K562 (cell line): ENCODE results near the gene SETD4. TPM values are rescaled to one million over a fixed set of nuclear protein-coding genes. Genes with fewer than 3 reads are reported as not detected.

ENCODE experiments used
- BMI1 ChIP-seq: fragments of 150-350 bp; IDR thresholded peaks from 2 replicates; pipeline ENCODE4 v1.6.1; 2014; ENCODE audit warnings: low read length
- CC2D1A ChIP-seq: fragments of 450-650 bp; IDR thresholded peaks from 2 replicates; pipeline ENCODE4 v1.6.1; 2017; ENCODE audit warnings: mild to moderate bottlenecking
- EZH2 ChIP-seq: IDR thresholded peaks from 2 replicates; pipeline ENCODE4 v1.6.1; 2012; ENCODE audit warnings: low read depth, mild to moderate bottlenecking, inconsistent platforms, low read length, borderline replicate concordance
- FOSL1 ChIP-seq: fragments of 200-800 bp; sonication (Bioruptor generic); conservative IDR thresholded peaks from 2 replicates; pipeline ENCODE4 v1.6.1; 2016; ENCODE audit warnings: missing genetic modification characterization, missing compliant biosample characterization
- HMGN3 ChIP-seq: IDR thresholded peaks from 2 replicates; pipeline ENCODE4 v1.6.1; 2011; ENCODE audit warnings: borderline replicate concordance, low read depth, mild to moderate bottlenecking, mixed read lengths, low read length; ENCODE audit not compliant: insufficient read length; ENCODE audit errors: extremely low read depth
- KLF13 ChIP-seq: fragments of 450-650 bp; IDR thresholded peaks from 2 replicates; pipeline ENCODE4 v1.6.1; 2016; ENCODE audit warnings: missing genetic modification characterization, low read depth, mild to moderate bottlenecking, missing compliant biosample characterization, moderate library complexity, borderline replicate concordance
- NELFE ChIP-seq: IDR thresholded peaks from 2 replicates; pipeline ENCODE4 v1.6.1; 2011; ENCODE audit warnings: mild to moderate bottlenecking; ENCODE audit not compliant: insufficient read depth, insufficient read length
- RBFOX2 ChIP-seq: fragments of 200-400 bp; formaldehyde crosslinking; IDR thresholded peaks from 2 replicates; pipeline ENCODE4 v1.6.1; 2017; ENCODE audit warnings: low read depth, mild to moderate bottlenecking, low read length, moderate library complexity
- SMARCA4 ChIP-seq: fragments of 450-650 bp; IDR thresholded peaks from 2 replicates; pipeline ENCODE4 v1.6.1; 2016
- SP1 ChIP-seq: sonication (generic); formaldehyde crosslinking; IDR thresholded peaks from 2 replicates; pipeline ENCODE4 v1.8.1; 2022; ENCODE audit warnings: mild to moderate bottlenecking, missing genetic modification reagents
- STAG1 ChIP-seq: sonication (generic); formaldehyde crosslinking; IDR thresholded peaks from 2 replicates; pipeline ENCODE4 v1.5.0; 2020; ENCODE audit warnings: missing genetic modification reagents, borderline replicate concordance
- TBP ChIP-seq: optimal IDR thresholded peaks from 2 replicates; pipeline ENCODE3; 2011; ENCODE audit warnings: low read depth, low read length, improper control_type of control experiment
- TCF3 ChIP-seq: sonication (generic); formaldehyde crosslinking; IDR thresholded peaks from 2 replicates; pipeline ENCODE4 v1.4.0; 2020; ENCODE audit warnings: mild to moderate bottlenecking, missing genetic modification reagents
- TEAD4 ChIP-seq, 2 experiments: sonication (generic) in 1 of 2; formaldehyde crosslinking in 1 of 2; IDR thresholded peaks; 2 replicates each; pipeline versions ENCODE4 v1.6.1 to v1.8.0; 2012 to 2022; ENCODE audit warnings: borderline replicate concordance in 1 of 2, inconsistent platforms in 1 of 2, low read length in 1 of 2, mild to moderate bottlenecking in 1 of 2, missing genetic modification reagents in 1 of 2
- ZNF408 ChIP-seq: fragments of 250-450 bp; sonication (Bioruptor Pico); IDR thresholded peaks from 2 replicates; pipeline ENCODE4 v1.4.0; 2020; ENCODE audit warnings: low read depth, mild to moderate bottlenecking, moderate library complexity
- ZNF75A ChIP-seq: fragments of 450-650 bp; formaldehyde crosslinking; IDR thresholded peaks from 2 replicates; pipeline ENCODE4 v1.4.0; 2020; ENCODE audit warnings: mild to moderate bottlenecking
- ZNF76 ChIP-seq: fragments of 250-450 bp; sonication (Bioruptor Pico); IDR thresholded peaks from 2 replicates; pipeline ENCODE4 v1.4.0; 2020; ENCODE audit warnings: mild to moderate bottlenecking, moderate library complexity, borderline replicate concordance
- polyA plus RNA-seq, 8 experiments: library from polyadenylated mRNA; depleted of rRNA in 4 of 8; stranded (reverse) in 5 of 8; unstranded in 3 of 8; fragments of >200 nt; fragmentation: Nextera tagmentation in 2 of 8; fragmentation: Illumina TruSeq in 1 of 8; extraction: Ambion mirVana in 2 of 8; extraction: Trizol in 1 of 8; gene quantifications; 2 replicates each; pipeline versions ENCODE4 v1.2.1 to v1.2.3, GENCODE V29; 2011 to 2014; ENCODE audit warnings: inconsistent platforms in 1 of 8, missing spikeins in 1 of 8
- total RNA-seq, 7 experiments: library from RNA; depleted of rRNA in 6 of 7; stranded (reverse); fragments of >200 nt in 6 of 7; fragmentation: Illumina TruSeq in 2 of 7; extraction: Trizol in 2 of 7; gene quantifications; 2 replicates each; pipeline versions ENCODE4 v1.2.1 to v1.2.3, GENCODE V29; 2011 to 2021; ENCODE audit warnings: low replicate concordance in 1 of 7
- TF ChIP-seq, protein P1 (sequence below), 2 experiments: fragments of 450-650 bp; formaldehyde crosslinking in 1 of 2; IDR thresholded peaks; 2 replicates each; pipeline versions ENCODE4 v1.4.0 to v1.6.1; 2014 to 2020; ENCODE audit warnings: mild to moderate bottlenecking in 2 of 2, borderline replicate concordance in 1 of 2, low read depth in 1 of 2

Gene SETD4
- total and polyA plus RNA-seq, 9 of the 15 experiments (the other 6 are each of a cell fraction or from before 2014, with no cell fraction given): 16.1 to 51.3 (median 25.7) TPM

DNA sequence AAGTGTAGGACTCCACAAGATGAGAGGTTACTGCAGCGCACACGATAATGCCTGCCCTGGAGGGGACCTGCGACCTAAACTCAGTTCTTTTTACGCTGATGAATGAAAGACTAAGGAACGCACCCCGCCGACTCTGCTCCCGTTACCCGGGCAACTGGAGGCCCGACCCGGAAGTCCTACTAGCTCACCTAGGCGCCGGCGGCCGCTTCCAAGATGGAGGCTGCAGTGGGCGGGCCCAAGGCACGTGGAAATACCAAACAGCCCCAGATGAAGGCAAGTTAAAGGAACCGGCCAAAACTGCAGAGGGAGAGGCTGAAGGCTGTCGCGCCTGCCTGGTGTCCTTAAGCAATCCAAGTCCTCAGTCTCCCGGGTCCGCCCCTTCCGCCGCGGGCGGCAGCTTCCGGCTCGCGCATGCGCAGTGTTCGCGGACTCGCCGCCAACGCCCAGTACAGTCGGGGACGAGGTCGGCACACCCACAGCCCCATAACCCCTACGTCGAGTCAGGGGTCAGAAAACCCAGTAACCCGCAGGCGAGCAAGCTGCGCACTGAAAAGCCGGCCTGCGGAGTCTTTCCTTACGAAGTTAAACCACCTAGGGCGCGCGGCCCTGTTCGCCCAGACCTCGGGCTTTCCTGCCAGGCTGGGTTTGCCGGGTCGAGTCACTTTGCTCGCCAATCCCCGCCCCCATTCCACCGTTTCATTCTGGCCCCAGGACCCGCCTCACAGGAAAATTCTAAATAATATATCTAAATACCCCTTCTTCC is at the start of gene SETD4 (continued):
- TF ChIP-seq, protein P1, sequence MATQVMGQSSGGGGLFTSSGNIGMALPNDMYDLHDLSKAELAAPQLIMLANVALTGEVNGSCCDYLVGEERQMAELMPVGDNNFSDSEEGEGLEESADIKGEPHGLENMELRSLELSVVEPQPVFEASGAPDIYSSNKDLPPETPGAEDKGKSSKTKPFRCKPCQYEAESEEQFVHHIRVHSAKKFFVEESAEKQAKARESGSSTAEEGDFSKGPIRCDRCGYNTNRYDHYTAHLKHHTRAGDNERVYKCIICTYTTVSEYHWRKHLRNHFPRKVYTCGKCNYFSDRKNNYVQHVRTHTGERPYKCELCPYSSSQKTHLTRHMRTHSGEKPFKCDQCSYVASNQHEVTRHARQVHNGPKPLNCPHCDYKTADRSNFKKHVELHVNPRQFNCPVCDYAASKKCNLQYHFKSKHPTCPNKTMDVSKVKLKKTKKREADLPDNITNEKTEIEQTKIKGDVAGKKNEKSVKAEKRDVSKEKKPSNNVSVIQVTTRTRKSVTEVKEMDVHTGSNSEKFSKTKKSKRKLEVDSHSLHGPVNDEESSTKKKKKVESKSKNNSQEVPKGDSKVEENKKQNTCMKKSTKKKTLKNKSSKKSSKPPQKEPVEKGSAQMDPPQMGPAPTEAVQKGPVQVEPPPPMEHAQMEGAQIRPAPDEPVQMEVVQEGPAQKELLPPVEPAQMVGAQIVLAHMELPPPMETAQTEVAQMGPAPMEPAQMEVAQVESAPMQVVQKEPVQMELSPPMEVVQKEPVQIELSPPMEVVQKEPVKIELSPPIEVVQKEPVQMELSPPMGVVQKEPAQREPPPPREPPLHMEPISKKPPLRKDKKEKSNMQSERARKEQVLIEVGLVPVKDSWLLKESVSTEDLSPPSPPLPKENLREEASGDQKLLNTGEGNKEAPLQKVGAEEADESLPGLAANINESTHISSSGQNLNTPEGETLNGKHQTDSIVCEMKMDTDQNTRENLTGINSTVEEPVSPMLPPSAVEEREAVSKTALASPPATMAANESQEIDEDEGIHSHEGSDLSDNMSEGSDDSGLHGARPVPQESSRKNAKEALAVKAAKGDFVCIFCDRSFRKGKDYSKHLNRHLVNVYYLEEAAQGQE (IDR thresholded peaks at IDR 0.05; ENCODE audit: borderline replicate concordance): peak; percentile 15; the same call in 1 of the 2 replicates
- TF ChIP-seq, protein P1 (CRISPR knock-in tag; IDR thresholded peaks at IDR 0.05; ENCODE audit: low read depth): no peak
- TF ChIP-seq SMARCA4 (0 out of 2 replicates have a peak, but pooled peaks have one; percentile 25), NELFE (no peak), KLF13 (tag) (peak; percentile 96), ZNF76 (no peak), SP1 (CRISPR knock-in tag) (peak; percentile 91), HMGN3 (peak; percentile 75), ZNF408 (CRISPR knock-in tag) (no peak), EZH2 (no peak), ZNF75A (CRISPR knock-in tag) (no peak), TBP (peak; percentile 83), TCF3 (CRISPR knock-in tag) (peak; percentile 3; the same call in 1 of the 2 replicates), FOSL1 (no peak; the same call in 1 of the 2 replicates), TEAD4 (IDR thresholded peaks at IDR 0.05; ENCODE audit: low read length) (0 out of 2 replicates have a peak, but pooled peaks have one; percentile 4), TEAD4 (CRISPR knock-in tag; IDR thresholded peaks at IDR 0.05; ENCODE audit: borderline replicate concordance) (no peak), STAG1 (CRISPR knock-in tag) (no peak), BMI1 (peak; percentile 69; the same call in 1 of the 2 replicates), RBFOX2 (peak; percentile 95), CC2D1A (no peak)
